GM12878 (cell line): ENCODE data around the gene PCDHGB1. TPM values are rescaled to one million over a fixed set of nuclear protein-coding genes. Genes with fewer than 3 reads are reported as not detected.
A peak's percentile ranks its signal among the peaks of the same experiment; 100 is the strongest.

Experiments used
- ASH2L ChIP-seq: fragments of 300-600, 200-600 bp; sonication (generic); IDR thresholded peaks from 2 replicates; pipeline ENCODE4 v1.6.1; 2017; ENCODE audit warnings: low read depth, mild to moderate bottlenecking, borderline replicate concordance
- CBFB ChIP-seq: IDR thresholded peaks from 2 replicates; pipeline ENCODE4 v1.6.1; 2016; ENCODE audit warnings: antibody characterized with exemption, low read depth
- CBX5 ChIP-seq: sonication (generic); IDR thresholded peaks from 2 replicates; pipeline ENCODE4 v1.6.1; 2016; ENCODE audit warnings: low read depth, moderate library complexity, mild to moderate bottlenecking, inconsistent platforms
- CHD2 ChIP-seq: IDR thresholded peaks from 2 replicates; pipeline ENCODE4 v1.6.1; 2011; ENCODE audit warnings: low read depth, low read length, improper control_type of control experiment, borderline replicate concordance
- EGR1 ChIP-seq, 2 experiments: IDR thresholded peaks; 1 replicate in 1 of 2; 2 replicates in 1 of 2; pipeline ENCODE4 v1.6.1; 2011 to 2012; ENCODE audit warnings: low read depth in 2 of 2, low read length in 2 of 2, borderline replicate concordance in 1 of 2, mild to moderate bottlenecking in 1 of 2, moderate library complexity in 1 of 2
- ETV6 ChIP-seq, 2 experiments: fragments of 450-650 bp in 1 of 2; IDR thresholded peaks in 1 of 2; conservative IDR thresholded peaks in 1 of 2; 2 replicates each; pipeline ENCODE4 v1.6.1; 2014; ENCODE audit warnings: antibody characterized with exemption in 1 of 2, borderline replicate concordance in 1 of 2, low read depth in 1 of 2, mild to moderate bottlenecking in 1 of 2, moderate library complexity in 1 of 2
- HCFC1 ChIP-seq: fragments of 150-350 bp; IDR thresholded peaks from 2 replicates; pipeline ENCODE4 v1.6.1; 2014; ENCODE audit warnings: low read length
- JUNB ChIP-seq: IDR thresholded peaks from 2 replicates; pipeline ENCODE4 v1.6.1; 2016; ENCODE audit warnings: antibody characterized with exemption, mild to moderate bottlenecking
- KLF5 ChIP-seq: fragments of 450-650 bp; IDR thresholded peaks from 2 replicates; pipeline ENCODE4 v1.6.1; 2014; ENCODE audit warnings: mild to moderate bottlenecking; ENCODE audit not compliant: partially characterized antibody
- NRF1 ChIP-seq: conservative IDR thresholded peaks from 2 replicates; pipeline ENCODE4 v1.6.1; 2011; ENCODE audit warnings: mild to moderate bottlenecking, low read depth, low read length, improper control_type of control experiment
- POLR2AphosphoS5 ChIP-seq: IDR thresholded peaks from 2 replicates; pipeline ENCODE4 v1.6.1; 2011; ENCODE audit warnings: mild to moderate bottlenecking, low read length, inconsistent platforms
- RAD21 ChIP-seq: IDR thresholded peaks from 2 replicates; pipeline ENCODE4 v1.6.1; 2011; ENCODE audit warnings: mild to moderate bottlenecking, low read depth, low read length, moderate library complexity; ENCODE audit not compliant: insufficient read depth
- RCOR1 ChIP-seq: conservative IDR thresholded peaks from 2 replicates; pipeline ENCODE4 v1.6.1; 2012; ENCODE audit warnings: low read depth, low read length, improper control_type of control experiment
- RELA ChIP-seq: fragments of 450-650 bp; IDR thresholded peaks from 2 replicates; pipeline ENCODE4 v1.8.0; 2014; ENCODE audit warnings: borderline replicate concordance; ENCODE audit not compliant: partially characterized antibody
- SIN3A ChIP-seq: IDR thresholded peaks from 2 replicates; pipeline ENCODE4 v1.6.1; 2012; ENCODE audit warnings: low read depth, low read length, improper control_type of control experiment
- SMAD1 ChIP-seq: fragments of 450-650 bp; IDR thresholded peaks from 2 replicates; pipeline ENCODE4 v1.6.1; 2018; ENCODE audit warnings: mild to moderate bottlenecking, low read depth; ENCODE audit not compliant: partially characterized antibody
- SPI1 ChIP-seq: IDR thresholded peaks from 2 replicates; pipeline ENCODE4 v1.6.1; 2011; ENCODE audit warnings: low read depth, mild to moderate bottlenecking, low read length, moderate library complexity, borderline replicate concordance; ENCODE audit not compliant: insufficient read depth
- STAT3 ChIP-seq: IDR thresholded peaks from 2 replicates; pipeline ENCODE4 v1.6.1; 2011; ENCODE audit warnings: low read depth, low read length, improper control_type of control experiment
- ZNF24 ChIP-seq: fragments of 450-650 bp; IDR thresholded peaks from 2 replicates; pipeline ENCODE4 v1.6.1; 2017; ENCODE audit warnings: antibody characterized with exemption, mild to moderate bottlenecking
- polyA plus RNA-seq, 11 experiments: library from polyadenylated mRNA; depleted of rRNA in 4 of 11; unstranded in 6 of 11; stranded (reverse) in 5 of 11; fragments of >200 nt; fragmentation: Nextera tagmentation in 4 of 11; fragmentation: Illumina TruSeq in 1 of 11; extraction: Ambion mirVana in 4 of 11; extraction: Trizol in 1 of 11; gene quantifications; 1 replicate in 1 of 11; 2 replicates in 10 of 11; pipeline versions ENCODE4 v1.2.1 to v1.2.3, GENCODE V29; 2011 to 2016; ENCODE audit warnings: inconsistent platforms in 2 of 11, missing spikeins in 2 of 11, low read depth in 1 of 11
- total RNA-seq, 4 experiments: library from RNA; depleted of rRNA in 3 of 4; stranded (reverse); fragments of >200 nt in 3 of 4; fragmentation: Illumina TruSeq in 1 of 4; extraction: Trizol in 1 of 4; gene quantifications; 2 replicates each; pipeline versions ENCODE4 v1.2.1 to v1.2.3, GENCODE V29; 2013 to 2021
- TF ChIP-seq, protein P1 (sequence below): IDR thresholded peaks from 2 replicates; pipeline ENCODE4 v1.6.1; 2012; ENCODE audit warnings: improper control_type of control experiment, low read depth, low read length; ENCODE audit not compliant: insufficient replicate concordance
- TF ChIP-seq, protein P2 (sequence below): fragments of 450-650 bp; IDR thresholded peaks from 2 replicates; pipeline ENCODE4 v1.6.1; 2014; ENCODE audit warnings: mild to moderate bottlenecking
- TF ChIP-seq, protein P3 (sequence below): IDR thresholded peaks from 2 replicates; pipeline ENCODE4 v1.6.1; 2011; ENCODE audit warnings: low read depth, mild to moderate bottlenecking, low read length, moderate library complexity, borderline replicate concordance; ENCODE audit errors: extremely low read depth

The PCDHGB1 gene
- total and polyA plus RNA-seq, 10 of the 15 experiments (the other 5 are each of a cell fraction or from before 2014, with no cell fraction given): 0.04 to 0.40 (median 0.08) TPM; not detected in 2

DNA sequence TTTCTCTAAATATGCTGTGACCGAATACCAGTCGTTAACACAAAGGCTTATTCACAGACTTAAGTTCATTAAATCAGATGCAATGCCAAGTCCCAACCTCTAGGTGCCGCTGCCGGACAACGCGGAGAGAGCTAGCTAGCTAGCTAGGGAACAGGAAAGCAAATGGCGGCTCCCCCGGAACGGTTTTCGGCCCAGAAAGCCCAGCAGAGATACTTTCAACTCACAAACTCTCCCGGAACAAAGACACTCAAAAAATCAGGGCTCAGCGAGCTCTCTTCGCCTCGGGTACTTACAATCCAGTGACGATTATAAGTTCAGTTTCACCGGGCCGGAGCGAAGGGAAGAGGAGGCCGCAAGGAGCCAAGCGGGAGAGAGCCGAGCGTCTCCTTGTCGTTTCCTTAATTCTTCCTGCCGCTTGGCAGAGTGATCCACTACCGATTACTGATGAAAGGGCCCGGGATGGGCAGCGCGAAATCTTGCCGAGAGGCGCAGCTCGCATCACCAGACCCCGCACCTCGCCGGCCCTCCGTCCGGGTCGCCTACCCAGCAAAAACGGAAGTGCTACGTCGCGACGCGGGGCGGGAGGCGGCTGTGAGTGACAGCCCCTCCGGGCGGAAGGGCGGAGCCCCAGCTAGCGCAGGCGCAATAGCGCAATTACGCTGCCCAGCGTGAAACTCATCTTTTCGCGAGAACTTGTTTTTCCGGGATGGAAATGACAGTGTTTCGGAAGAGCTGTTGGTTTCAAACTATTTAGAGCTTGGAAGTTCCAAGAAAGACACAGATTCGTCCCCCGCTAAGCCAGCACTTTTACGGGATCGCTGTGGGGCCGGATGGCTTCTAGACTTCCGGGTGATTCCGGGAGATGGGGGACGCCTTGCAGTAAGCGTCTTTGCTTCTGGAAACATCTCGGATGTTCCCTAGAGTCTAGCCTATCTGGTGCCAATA is 29.4 kb upstream of the PCDHGB1 start, which contains the start of gene TAF7 (continued):
- TF ChIP-seq, protein P1, sequence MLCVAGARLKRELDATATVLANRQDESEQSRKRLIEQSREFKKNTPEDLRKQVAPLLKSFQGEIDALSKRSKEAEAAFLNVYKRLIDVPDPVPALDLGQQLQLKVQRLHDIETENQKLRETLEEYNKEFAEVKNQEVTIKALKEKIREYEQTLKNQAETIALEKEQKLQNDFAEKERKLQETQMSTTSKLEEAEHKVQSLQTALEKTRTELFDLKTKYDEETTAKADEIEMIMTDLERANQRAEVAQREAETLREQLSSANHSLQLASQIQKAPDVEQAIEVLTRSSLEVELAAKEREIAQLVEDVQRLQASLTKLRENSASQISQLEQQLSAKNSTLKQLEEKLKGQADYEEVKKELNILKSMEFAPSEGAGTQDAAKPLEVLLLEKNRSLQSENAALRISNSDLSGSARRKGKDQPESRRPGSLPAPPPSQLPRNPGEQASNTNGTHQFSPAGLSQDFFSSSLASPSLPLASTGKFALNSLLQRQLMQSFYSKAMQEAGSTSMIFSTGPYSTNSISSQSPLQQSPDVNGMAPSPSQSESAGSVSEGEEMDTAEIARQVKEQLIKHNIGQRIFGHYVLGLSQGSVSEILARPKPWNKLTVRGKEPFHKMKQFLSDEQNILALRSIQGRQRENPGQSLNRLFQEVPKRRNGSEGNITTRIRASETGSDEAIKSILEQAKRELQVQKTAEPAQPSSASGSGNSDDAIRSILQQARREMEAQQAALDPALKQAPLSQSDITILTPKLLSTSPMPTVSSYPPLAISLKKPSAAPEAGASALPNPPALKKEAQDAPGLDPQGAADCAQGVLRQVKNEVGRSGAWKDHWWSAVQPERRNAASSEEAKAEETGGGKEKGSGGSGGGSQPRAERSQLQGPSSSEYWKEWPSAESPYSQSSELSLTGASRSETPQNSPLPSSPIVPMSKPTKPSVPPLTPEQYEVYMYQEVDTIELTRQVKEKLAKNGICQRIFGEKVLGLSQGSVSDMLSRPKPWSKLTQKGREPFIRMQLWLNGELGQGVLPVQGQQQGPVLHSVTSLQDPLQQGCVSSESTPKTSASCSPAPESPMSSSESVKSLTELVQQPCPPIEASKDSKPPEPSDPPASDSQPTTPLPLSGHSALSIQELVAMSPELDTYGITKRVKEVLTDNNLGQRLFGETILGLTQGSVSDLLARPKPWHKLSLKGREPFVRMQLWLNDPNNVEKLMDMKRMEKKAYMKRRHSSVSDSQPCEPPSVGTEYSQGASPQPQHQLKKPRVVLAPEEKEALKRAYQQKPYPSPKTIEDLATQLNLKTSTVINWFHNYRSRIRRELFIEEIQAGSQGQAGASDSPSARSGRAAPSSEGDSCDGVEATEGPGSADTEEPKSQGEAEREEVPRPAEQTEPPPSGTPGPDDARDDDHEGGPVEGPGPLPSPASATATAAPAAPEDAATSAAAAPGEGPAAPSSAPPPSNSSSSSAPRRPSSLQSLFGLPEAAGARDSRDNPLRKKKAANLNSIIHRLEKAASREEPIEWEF: no peak
- TF ChIP-seq ASH2L (peak; percentile 74; the same call in 1 of the 2 replicates), JUNB (no peak; the same call in 1 of the 2 replicates), SIN3A (no peak; the same call in 1 of the 2 replicates), EGR1 (IDR thresholded peaks at IDR 0.05; ENCODE audit: borderline replicate concordance in 1 of 2, low read depth in 2 of 2, low read length in 2 of 2) (0 out of 3 replicates have a peak, but pooled peaks of 1 of the 2 experiments have one; percentile 18), SPI1 (peak; percentile 93), HCFC1 (peak; percentile 21; the same call in 1 of the 2 replicates), RAD21 (peak; percentile 70), POLR2AphosphoS5 (peak; percentile 98), ZNF24 (0 out of 2 replicates have a peak, but pooled peaks have one; percentile 41), CBFB (peak; percentile 74; the same call in 1 of the 2 replicates), STAT3 (no peak), SMAD1 (peak; percentile 69), KLF5 (peak; percentile 40), CBX5 (peak; percentile 97), RCOR1 (no peak), RELA (peak; percentile 36), NRF1 (peak; percentile 79), CHD2 (peak; percentile 93), ETV6 (conservative IDR thresholded peaks at IDR 0.05 in 1 of 2, IDR thresholded peaks at IDR 0.05 in 1 of 2; ENCODE audit: borderline replicate concordance in 1 of 2, low read depth in 1 of 2) (peak in 1 of 2 experiments; percentile 78; a peak in 2 of 4 replicates)
- TF ChIP-seq, protein P2, sequence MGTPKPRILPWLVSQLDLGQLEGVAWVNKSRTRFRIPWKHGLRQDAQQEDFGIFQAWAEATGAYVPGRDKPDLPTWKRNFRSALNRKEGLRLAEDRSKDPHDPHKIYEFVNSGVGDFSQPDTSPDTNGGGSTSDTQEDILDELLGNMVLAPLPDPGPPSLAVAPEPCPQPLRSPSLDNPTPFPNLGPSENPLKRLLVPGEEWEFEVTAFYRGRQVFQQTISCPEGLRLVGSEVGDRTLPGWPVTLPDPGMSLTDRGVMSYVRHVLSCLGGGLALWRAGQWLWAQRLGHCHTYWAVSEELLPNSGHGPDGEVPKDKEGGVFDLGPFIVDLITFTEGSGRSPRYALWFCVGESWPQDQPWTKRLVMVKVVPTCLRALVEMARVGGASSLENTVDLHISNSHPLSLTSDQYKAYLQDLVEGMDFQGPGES: no peak
- TF ChIP-seq, protein P3, sequence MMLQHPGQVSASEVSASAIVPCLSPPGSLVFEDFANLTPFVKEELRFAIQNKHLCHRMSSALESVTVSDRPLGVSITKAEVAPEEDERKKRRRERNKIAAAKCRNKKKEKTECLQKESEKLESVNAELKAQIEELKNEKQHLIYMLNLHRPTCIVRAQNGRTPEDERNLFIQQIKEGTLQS: no peak
